Measurements from ENCODE around the gene ATF5.

Gene ATF5

GRCh38 chr19:49908480-49909420 lies 20.3 kb upstream of the ATF5 start:
- H3K9ac ChIP-seq (ENCODE audit: low read length) = no peak overlapping the region
- H3K79me2 ChIP-seq (ENCODE audit: insufficient read depth, low read length) = 0 out of 2 replicates have a peak, but pooled peaks cover 9% of the 10 kb centered on the region

GRCh38 chr19:49910179-49910578 lies 18.8 kb upstream of the ATF5 start:
- Histone ChIP-seq H3K4me3 (ENCODE audit: insufficient read depth, low read length, poor library complexity, severe bottlenecking) (no peak overlapping the region), H2AFZ (ENCODE audit: low read depth, low read length, severe bottlenecking) (no peak overlapping the region), H3F3A (ENCODE audit: insufficient read depth) (peaks cover 17% of the 10 kb centered on the region; the same call in 1 of the 2 replicates), H3K9ac (ENCODE audit: low read length) (no peak overlapping the region), H3K27ac (ENCODE audit: low read depth, low read length) (no peak overlapping the region), H3K79me2 (ENCODE audit: insufficient read depth, low read length) (peaks cover 18% of the 10 kb centered on the region; the same call in 1 of the 2 replicates), H3K4me2 (ENCODE audit: low read depth, low read length, poor library complexity, severe bottlenecking) (no peak overlapping the region), H3K9me3 (ENCODE audit: insufficient read depth, low read length) (no peaks in the 10 kb centered on the region), H3K36me3 (ENCODE audit: low read length) (no peaks in the 10 kb centered on the region), H3K9me2 (replicated peaks; ENCODE audit: insufficient read depth, low read length) (no peaks in the 10 kb centered on the region), H4K20me1 (ENCODE audit: low read depth, low read length) (no peaks in the 10 kb centered on the region), H3K27me3 (ENCODE audit: low read length) (no peaks in the 10 kb centered on the region)
- TF ChIP-seq, protein P1, sequence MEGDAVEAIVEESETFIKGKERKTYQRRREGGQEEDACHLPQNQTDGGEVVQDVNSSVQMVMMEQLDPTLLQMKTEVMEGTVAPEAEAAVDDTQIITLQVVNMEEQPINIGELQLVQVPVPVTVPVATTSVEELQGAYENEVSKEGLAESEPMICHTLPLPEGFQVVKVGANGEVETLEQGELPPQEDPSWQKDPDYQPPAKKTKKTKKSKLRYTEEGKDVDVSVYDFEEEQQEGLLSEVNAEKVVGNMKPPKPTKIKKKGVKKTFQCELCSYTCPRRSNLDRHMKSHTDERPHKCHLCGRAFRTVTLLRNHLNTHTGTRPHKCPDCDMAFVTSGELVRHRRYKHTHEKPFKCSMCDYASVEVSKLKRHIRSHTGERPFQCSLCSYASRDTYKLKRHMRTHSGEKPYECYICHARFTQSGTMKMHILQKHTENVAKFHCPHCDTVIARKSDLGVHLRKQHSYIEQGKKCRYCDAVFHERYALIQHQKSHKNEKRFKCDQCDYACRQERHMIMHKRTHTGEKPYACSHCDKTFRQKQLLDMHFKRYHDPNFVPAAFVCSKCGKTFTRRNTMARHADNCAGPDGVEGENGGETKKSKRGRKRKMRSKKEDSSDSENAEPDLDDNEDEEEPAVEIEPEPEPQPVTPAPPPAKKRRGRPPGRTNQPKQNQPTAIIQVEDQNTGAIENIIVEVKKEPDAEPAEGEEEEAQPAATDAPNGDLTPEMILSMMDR (IDR thresholded peaks at IDR 0.05; ENCODE audit: insufficient read depth, low read length, poor library complexity, severe bottlenecking) = no peak
- no peak for TF ChIP-seq EZH2phosphoT487 (conservative IDR thresholded peaks at IDR 0.05; ENCODE audit: low read length)

More at GRCh38 chr19:49908480-49909420, 20.3 kb upstream of the ATF5 start:
- Histone ChIP-seq H3K4me2 (ENCODE audit: low read depth, low read length, poor library complexity, severe bottlenecking) (no peak overlapping the region), H3K9me3 (ENCODE audit: insufficient read depth, low read length) (no peaks in the 10 kb centered on the region), H3K27me3 (ENCODE audit: low read length) (no peaks in the 10 kb centered on the region), H3K4me3 (ENCODE audit: insufficient read depth, low read length, poor library complexity, severe bottlenecking) (no peak overlapping the region), H3K36me3 (ENCODE audit: low read length) (no peaks in the 10 kb centered on the region), H4K20me1 (ENCODE audit: low read depth, low read length) (no peaks in the 10 kb centered on the region), H3F3A (ENCODE audit: insufficient read depth) (peaks cover 19% of the 10 kb centered on the region; the same call in 1 of the 2 replicates), H2AFZ (ENCODE audit: low read depth, low read length, severe bottlenecking) (no peak overlapping the region), H3K9me2 (replicated peaks; ENCODE audit: insufficient read depth, low read length) (no peaks in the 10 kb centered on the region), H3K27ac (ENCODE audit: low read depth, low read length) (peak overlapping the region; percentile 46)
- TF ChIP-seq EZH2phosphoT487 (conservative IDR thresholded peaks at IDR 0.05; ENCODE audit: low read length) = no peak
- TF ChIP-seq, protein P1 (IDR thresholded peaks at IDR 0.05; ENCODE audit: insufficient read depth, low read length, poor library complexity, severe bottlenecking) = no peak

- Histone ChIP-seq H3K27me3 (ENCODE audit: low read length) (no peaks in the 10 kb centered on the region), H3K9ac (ENCODE audit: low read length) (no peak overlapping the region; the same call in 1 of the 2 replicates)
Observed at GRCh38 chr19:49911381-49912145, 17.4 kb upstream of the ATF5 start.

More at GRCh38 chr19:49911381-49912145, 17.4 kb upstream of the ATF5 start:
- Histone ChIP-seq H3K4me2 (ENCODE audit: low read depth, low read length, poor library complexity, severe bottlenecking) (no peak overlapping the region), H3K9me2 (replicated peaks; ENCODE audit: insufficient read depth, low read length) (no peaks in the 10 kb centered on the region), H4K20me1 (ENCODE audit: low read depth, low read length) (no peaks in the 10 kb centered on the region), H3K79me2 (ENCODE audit: insufficient read depth, low read length) (peaks cover 28% of the 10 kb centered on the region; the same call in 1 of the 2 replicates), H3K9me3 (ENCODE audit: insufficient read depth, low read length) (no peaks in the 10 kb centered on the region), H3F3A (ENCODE audit: insufficient read depth) (peaks cover 13% of the 10 kb centered on the region; the same call in 1 of the 2 replicates), H3K36me3 (ENCODE audit: low read length) (no peaks in the 10 kb centered on the region), H3K4me3 (ENCODE audit: insufficient read depth, low read length, poor library complexity, severe bottlenecking) (no peak overlapping the region), H2AFZ (ENCODE audit: low read depth, low read length, severe bottlenecking) (no peak overlapping the region), H3K27ac (ENCODE audit: low read depth, low read length) (peak overlapping the region; percentile 44)
- no peak for TF ChIP-seq EZH2phosphoT487 (conservative IDR thresholded peaks at IDR 0.05; ENCODE audit: low read length)
- TF ChIP-seq, protein P1 (IDR thresholded peaks at IDR 0.05; ENCODE audit: insufficient read depth, low read length, poor library complexity, severe bottlenecking) = no peak

Measured in SU-DHL-6 (cell line).